Activated CD4-positive, CD25-positive, alpha-beta regulatory T cell treated with anti-CD3 and anti-CD28 coated beads, Interleukin-2, amount 50 U/mL, for 72 hours (primary cell): ENCODE results near the gene HSPA1A.
A peak's percentile ranks its signal among the peaks of the same experiment; 100 is the strongest.

Experiments used
- DNase-seq: peaks from one replicate; pipeline ENCODE4 v3.0.0; 2021

The HSPA1A gene

GRCh38 chr6:31815025-31815838, at the start of gene HSPA1A, which contains the start of gene HSPA1L:
TSS of gene HSPA1A (plus strand) at chr6:31815543. CDS start at chr6:31815757, 214 bp downstream.
TSS of gene HSPA1L (minus strand) at chr6:31815283. CDS start at chr6:31811972, 3,311 bp downstream.
- DNase-seq, result peak; percentile 70

GRCh38 chr6:31765559-31765909, 49.8 kb upstream of the HSPA1A start:
- DNase-seq, result no peak

GRCh38 chr6:31765910-31766794, 49.2 kb upstream of the HSPA1A start:
- no peak for DNase-seq

- DNase-seq, result no peak
These were observed 48.2 kb upstream of the HSPA1A start for GRCh38 chr6:31767096-31767645.

GRCh38 chr6:31768363-31769257, 46.7 kb upstream of the HSPA1A start:
- no peak for DNase-seq

GRCh38 chr6:31769684-31770371, 45.5 kb upstream of the HSPA1A start:
- peak; percentile 78 for DNase-seq

GRCh38 chr6:31770860-31771259, 44.5 kb upstream of the HSPA1A start:
- no peak for DNase-seq

GRCh38 chr6:31771992-31772358, 43.4 kb upstream of the HSPA1A start:
- no peak for DNase-seq

- DNase-seq, result no peak
These were observed 40.2 kb upstream of the HSPA1A start for GRCh38 chr6:31775184-31775583.

- DNase-seq, result no peak
These were observed 39.5 kb upstream of the HSPA1A start for GRCh38 chr6:31775633-31776484.

- no peak for DNase-seq
These were observed 38.8 kb upstream of the HSPA1A start for GRCh38 chr6:31776485-31776988.

- peak; percentile 72 for DNase-seq
These were observed 38.2 kb upstream of the HSPA1A start, which contains the start of gene VWA7 for GRCh38 chr6:31776989-31777666. TSS of gene VWA7 (minus strand) at chr6:31777328. CDS start at chr6:31776779, 549 bp downstream.

- DNase-seq, result no peak
These were observed 37.7 kb upstream of the HSPA1A start for GRCh38 chr6:31777667-31778050.

- DNase-seq, result no peak
These were observed 37.1 kb upstream of the HSPA1A start for GRCh38 chr6:31778193-31778592.

GRCh38 chr6:31778999-31779885, 36.1 kb upstream of the HSPA1A start:
- DNase-seq, result no peak

GRCh38 chr6:31779908-31780307, 35.4 kb upstream of the HSPA1A start:
- no peak for DNase-seq

- no peak for DNase-seq
These were observed 34.7 kb upstream of the HSPA1A start for GRCh38 chr6:31780507-31781243.
